Myocyte (in vitro differentiated cells): ENCODE measurements around the gene ANKS1A. TPM values are rescaled to one million over a fixed set of nuclear protein-coding genes. Genes with fewer than 3 reads are reported as not detected.
"Not testable (repeated sequence)": the region's sequence is repeated elsewhere in the genome, so short reads cannot be mapped to it uniquely, and the experiment has no call there.

ENCODE experiments used
- DNase-seq: peaks from one replicate; pipeline ENCODE4 v3.0.0-alpha.2; 2012; ENCODE audit warnings: low read depth
- total RNA-seq: library from RNA; depleted of rRNA; stranded (reverse); fragments of >200 nt; gene quantifications from 2 replicates; pipeline ENCODE4 v1.2.3, GENCODE V29; 2014

The ANKS1A gene
- total RNA-seq, 1 donor from 2014 or later = 70.6 TPM

- no peak for DNase-seq
Observed at GRCh38 chr6:34919651-34920050, 30.6 kb downstream of the ANKS1A start.

GRCh38 chr6:34920097-34920496, 31.0 kb downstream of the ANKS1A start:
- no peak for DNase-seq

- no peak for DNase-seq
Observed at GRCh38 chr6:34922177-34922663, 33.2 kb downstream of the ANKS1A start.

- DNase-seq = no peak
Observed at GRCh38 chr6:34924831-34925625, 36.0 kb downstream of the ANKS1A start.

- peak; percentile 36 for DNase-seq
Observed at GRCh38 chr6:34926655-34927054, 37.6 kb downstream of the ANKS1A start.

- DNase-seq = no peak
Observed at GRCh38 chr6:34928220-34928619, 39.2 kb downstream of the ANKS1A start.

GRCh38 chr6:34928695-34929094, 39.6 kb downstream of the ANKS1A start:
- DNase-seq = no peak

GRCh38 chr6:34929241-34929978, 40.4 kb downstream of the ANKS1A start:
- no peak for DNase-seq

- no peak for DNase-seq
Observed at GRCh38 chr6:34930221-34930620, 41.2 kb downstream of the ANKS1A start.

- DNase-seq = not testable (repeated sequence)
Observed at GRCh38 chr6:34932202-34932601, 43.1 kb downstream of the ANKS1A start.

GRCh38 chr6:34934516-34934915, 45.5 kb downstream of the ANKS1A start:
- DNase-seq = no peak

GRCh38 chr6:34938268-34938667, 49.2 kb downstream of the ANKS1A start:
- no peak for DNase-seq

- DNase-seq = no peak
Observed at GRCh38 chr6:34940030-34940434, 51.0 kb downstream of the ANKS1A start.

GRCh38 chr6:34941421-34941820, 52.4 kb downstream of the ANKS1A start:
- no peak for DNase-seq

GRCh38 chr6:34945317-34945716, 56.3 kb downstream of the ANKS1A start:
- no peak for DNase-seq

- no peak for DNase-seq
Observed at GRCh38 chr6:34947561-34947960, 58.5 kb downstream of the ANKS1A start.

- DNase-seq = no peak
Observed at GRCh38 chr6:34949636-34950035, 60.6 kb downstream of the ANKS1A start.

- DNase-seq = no peak
Observed at GRCh38 chr6:34950849-34951248, 61.8 kb downstream of the ANKS1A start.

- no peak for DNase-seq
Observed at GRCh38 chr6:34951731-34952130, 62.7 kb downstream of the ANKS1A start.

- DNase-seq = peak; percentile 25
Observed at GRCh38 chr6:34953061-34954025, 64.3 kb downstream of the ANKS1A start.

GRCh38 chr6:34955442-34955841, 66.4 kb downstream of the ANKS1A start:
- DNase-seq = no peak
